Measurements from ENCODE around the gene OSBPL5.

GRCh38 chr11:3196161-3197043 is 31.3 kb upstream of the OSBPL5 start:
- no peak for TF ChIP-seq CTCF (IDR thresholded peaks at IDR 0.05 in 8 of 11, conservative IDR thresholded peaks at IDR 0.05 in 3 of 11)
- TF ChIP-seq POLR2A (IDR thresholded peaks at IDR 0.05) = no peak
- no peak for TF ChIP-seq POLR2AphosphoS5 (IDR thresholded peaks at IDR 0.05)
